ENCODE data around the gene FBXO47.
"Not testable (repeated sequence)": the region's sequence is repeated elsewhere in the genome, so short reads cannot be mapped to it uniquely, and the experiment has no call there.

FBXO47 gene

DNA sequence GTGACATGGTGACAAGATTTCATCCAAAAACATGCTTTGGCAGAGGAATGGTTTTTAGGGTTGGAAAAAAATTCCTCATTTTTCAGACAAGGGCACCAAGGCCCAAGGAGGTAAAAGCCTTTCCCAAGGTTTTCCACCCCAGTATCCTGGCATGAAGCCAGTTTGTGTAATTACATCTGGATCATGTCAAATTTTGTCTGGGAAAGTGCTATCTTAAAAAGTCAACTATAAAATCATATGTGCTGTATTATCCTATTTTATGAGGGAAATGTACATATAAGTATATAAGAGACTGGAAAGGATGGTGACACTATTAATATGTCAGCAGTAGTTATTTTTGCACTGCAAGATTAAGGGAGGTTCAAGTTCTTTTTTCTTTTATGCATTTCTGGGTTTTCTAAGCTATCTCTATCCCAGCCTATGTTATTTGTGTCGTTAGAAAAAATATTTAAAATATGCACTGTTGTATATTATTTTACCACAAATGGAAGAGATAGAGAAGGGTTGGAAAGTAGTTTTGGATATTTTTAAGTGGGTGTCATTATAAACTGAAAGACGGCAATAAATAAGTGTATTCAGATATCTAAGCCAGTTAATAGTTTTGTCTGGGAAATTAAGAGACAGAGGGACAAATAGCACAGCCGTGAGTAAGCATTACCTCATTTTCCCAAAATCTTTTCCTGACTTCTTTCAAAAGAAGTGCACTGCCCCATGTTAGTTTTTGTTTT, 13.5 kb upstream of the FBXO47 start:
- DNase-seq: no peak

DNA sequence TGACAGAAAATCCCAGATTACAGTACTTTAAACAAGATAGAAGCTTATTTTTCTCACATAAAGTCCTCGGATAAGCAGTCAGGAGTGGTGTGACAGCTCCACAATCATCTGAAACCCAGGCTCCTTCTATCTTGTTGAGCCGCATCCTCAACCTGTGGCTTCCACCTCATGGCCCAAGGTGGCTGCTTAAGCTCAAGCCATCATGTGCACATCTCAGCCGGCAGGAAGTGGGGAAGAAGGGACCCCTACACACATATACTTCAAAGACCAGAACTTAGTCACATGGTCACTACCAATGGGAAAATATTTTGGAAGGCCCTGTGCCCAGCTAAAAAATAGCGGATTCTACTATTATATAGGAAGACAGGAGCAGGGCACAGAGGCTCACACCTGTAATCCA, 11.0 kb upstream of the FBXO47 start:
- no peak for DNase-seq

- DNase-seq: not testable (repeated sequence)
Measured at GRCh38 chr17:38976187-38976551, 9.0 kb upstream of the FBXO47 start.

- no peak for DNase-seq
Measured at GRCh38 chr17:38970804-38971203, 3.6 kb upstream of the FBXO47 start.

- DNase-seq: no peak
Measured at GRCh38 chr17:38970128-38970527, 2.9 kb upstream of the FBXO47 start.

- no peak for DNase-seq
Measured at GRCh38 chr17:38969281-38969680, 2.1 kb upstream of the FBXO47 start.

- DNase-seq: no peak
Measured at GRCh38 chr17:38961413-38961812, 5.8 kb downstream of the FBXO47 start.

- DNase-seq: no peak
Measured at GRCh38 chr17:38960402-38960801, 6.8 kb downstream of the FBXO47 start.

DNA sequence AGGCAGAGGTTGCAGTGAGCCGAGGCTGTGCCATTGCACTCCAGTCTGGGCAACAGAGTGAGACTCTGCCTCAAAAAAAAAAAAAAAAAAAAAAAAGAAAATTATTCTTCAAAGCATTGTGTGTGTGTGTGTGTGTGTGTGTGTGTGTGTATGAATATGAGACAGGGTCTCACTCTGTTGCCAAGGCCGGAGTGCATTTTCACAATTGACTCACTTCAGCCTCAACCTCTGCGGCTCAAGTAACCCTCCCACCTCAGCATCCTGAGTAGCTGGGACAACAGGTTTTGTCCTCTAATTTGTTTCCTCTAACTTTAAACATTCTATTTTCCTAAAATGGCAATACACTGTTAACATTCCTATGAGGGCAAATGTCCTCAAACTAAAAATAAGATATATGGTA, 7.7 kb downstream of the FBXO47 start:
- no peak for DNase-seq

- no peak for DNase-seq
Measured at GRCh38 chr17:38958756-38959155, 8.4 kb downstream of the FBXO47 start.

- DNase-seq: no peak
Measured at GRCh38 chr17:38958326-38958725, 8.9 kb downstream of the FBXO47 start.

- DNase-seq: not testable (repeated sequence)
Measured at GRCh38 chr17:38953800-38954199, 13.4 kb downstream of the FBXO47 start.

DNA sequence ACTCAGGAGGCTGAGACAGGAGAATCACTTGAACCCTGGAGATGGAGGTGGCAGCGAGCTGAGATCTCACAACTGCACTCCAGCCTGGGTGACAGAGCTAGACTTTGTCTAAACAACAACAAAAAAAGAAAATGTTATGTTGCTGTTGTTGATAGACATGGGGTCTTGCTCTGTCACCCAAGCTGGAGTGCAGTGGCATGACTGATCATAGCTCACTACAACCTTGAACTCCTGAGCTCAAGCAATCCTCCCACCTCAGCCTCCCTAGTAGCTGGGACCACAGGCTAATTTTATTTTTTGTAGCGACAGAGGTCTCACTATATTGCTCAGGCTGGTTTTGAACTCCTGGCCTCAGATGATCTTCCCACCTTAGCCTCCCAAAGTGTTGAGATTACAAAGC, 20.0 kb downstream of the FBXO47 start:
- DNase-seq: no peak

DNA sequence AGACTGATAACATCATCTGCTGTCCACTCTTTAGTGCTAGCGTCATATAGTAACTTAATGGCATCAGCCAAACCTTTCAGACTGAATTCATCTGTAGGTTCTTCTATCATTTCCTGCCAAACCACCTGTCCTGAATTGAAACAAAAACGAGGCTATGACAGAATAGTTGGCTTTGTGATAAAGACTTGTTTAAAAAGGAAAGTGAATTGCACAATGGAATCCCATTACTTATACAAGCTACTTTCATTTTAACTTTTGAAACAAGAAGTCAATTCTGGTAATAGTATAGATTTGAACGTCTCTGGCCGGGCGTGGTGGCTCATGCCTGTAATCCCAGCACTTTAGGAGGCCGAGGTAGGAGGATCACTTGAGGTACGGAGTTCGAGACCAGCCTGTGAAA, 23.6 kb downstream of the FBXO47 start:
- no peak for DNase-seq

- DNase-seq: no peak
Measured at GRCh38 chr17:38942696-38943334, 24.4 kb downstream of the FBXO47 start.

DNA sequence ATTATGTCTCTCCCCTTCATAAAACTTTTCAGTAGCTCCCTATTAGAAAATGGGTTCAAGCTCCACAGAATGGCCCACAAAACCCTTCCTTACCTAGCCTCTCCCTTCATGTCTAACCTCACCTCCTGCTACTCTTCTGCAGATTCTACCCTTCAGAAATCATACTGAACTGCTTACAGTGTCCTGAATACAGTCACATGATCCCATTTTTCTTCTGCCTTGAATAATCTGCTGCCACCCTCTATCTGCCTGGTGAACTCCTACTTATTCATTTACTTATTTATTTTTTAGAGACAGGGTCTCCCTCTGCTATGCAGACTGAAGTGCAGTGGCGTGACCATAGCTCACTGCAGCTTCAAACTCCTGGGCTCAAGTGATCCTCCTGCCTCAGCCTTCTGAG, 26.8 kb downstream of the FBXO47 start:
- DNase-seq: no peak

DNA sequence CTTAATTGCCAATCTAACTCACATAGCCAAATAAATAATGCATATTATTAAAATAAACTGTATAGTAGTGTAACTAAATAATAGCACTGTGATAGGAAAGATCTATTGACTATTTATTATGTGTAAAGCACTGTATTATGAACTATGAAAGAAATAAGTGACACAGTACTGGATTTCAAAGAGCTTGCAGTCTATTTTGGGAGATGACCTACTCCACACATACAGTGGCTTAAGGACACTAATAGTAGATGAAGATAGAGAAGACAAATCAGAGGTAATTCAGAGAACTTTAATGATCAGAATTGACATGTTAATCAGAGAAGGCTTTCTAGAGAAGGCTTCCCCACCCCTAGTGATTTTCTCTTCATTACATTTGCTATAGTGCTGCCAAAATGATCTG, 27.2 kb downstream of the FBXO47 start:
- DNase-seq: no peak

DNA sequence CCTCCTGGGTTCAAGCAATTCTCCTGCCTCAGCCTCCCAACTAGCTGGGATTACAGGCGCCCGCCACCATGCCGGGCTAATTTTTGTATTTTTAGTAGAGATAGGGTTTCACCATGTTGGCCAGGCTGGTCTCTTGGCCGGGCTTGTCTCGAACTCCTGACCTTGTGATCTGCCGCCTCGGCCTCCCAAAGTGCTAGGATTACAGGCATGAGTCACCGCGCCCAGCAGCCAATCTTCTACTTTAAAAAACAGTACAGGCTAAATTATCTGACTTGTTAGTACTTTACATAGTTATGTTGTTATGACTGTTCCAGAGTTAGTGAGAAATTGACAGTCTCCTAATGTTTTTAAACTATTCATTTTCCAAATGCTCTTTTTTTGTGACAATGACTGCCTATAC, 33.2 kb downstream of the FBXO47 start:
- not testable (repeated sequence) for DNase-seq

- DNase-seq: not testable (repeated sequence)
Measured at GRCh38 chr17:38930782-38931181, 36.4 kb downstream of the FBXO47 start.

- DNase-seq: peak; percentile 77
Measured at GRCh38 chr17:38926293-38927070, 40.7 kb downstream of the FBXO47 start.

GRCh38 chr17:38925263-38925995, 41.8 kb downstream of the FBXO47 start, which contains the start of gene LASP1NB:
TSS of gene LASP1NB (plus strand) at chr17:38925614.
- no peak for DNase-seq

DNA sequence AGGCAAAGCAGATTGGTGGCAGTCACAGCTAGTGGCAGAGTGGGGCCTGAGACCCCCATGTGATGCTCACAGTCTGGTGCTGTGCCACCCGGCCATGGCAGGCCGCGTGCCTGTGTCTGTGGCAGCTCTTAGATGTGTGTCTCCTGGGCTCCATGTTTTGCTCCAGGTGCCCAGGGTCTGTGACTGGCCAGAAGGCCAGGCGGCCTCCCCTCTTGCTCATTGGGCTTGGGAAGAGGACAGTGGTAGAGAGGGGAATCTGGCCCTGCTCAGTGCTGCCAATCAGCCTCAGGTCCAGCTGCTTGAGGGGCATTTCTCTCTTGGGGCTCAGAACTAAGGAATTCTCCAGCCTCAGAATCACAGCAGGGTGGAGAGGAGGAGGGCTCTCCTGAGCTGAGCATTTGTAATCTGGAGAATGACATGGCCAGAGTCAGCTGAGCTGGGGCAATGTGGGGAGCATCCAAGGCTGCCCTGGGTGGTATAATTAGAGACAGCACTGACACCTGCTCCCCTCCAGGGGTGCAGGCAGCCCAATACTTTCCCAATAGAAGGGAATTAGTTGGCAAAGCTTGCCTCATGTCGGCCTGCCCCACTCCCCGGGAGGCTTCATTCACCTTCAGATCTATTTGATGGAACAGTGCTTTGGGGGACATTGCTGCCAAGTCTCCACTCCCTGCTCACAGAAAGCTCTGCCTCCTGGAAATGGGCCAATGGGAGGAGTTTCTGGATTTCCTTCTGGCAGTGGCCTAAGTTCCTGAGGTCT, 44.5 kb downstream of the FBXO47 start:
- peak; percentile 53 for DNase-seq

All from hematopoietic multipotent progenitor cell treated with erythropoietin and hydrocortisone succinate and interleukin-3 and kit ligand, for 8 days (in vitro differentiated cells).